Ramos (cell line): ENCODE results near the gene MUTYH.

Source experiments
- in situ Hi-C: fragments of 300-500 bp; cut with MboI; formaldehyde crosslinking; loops from one replicate; pipeline ENCODE4 v1.14.3; 2022; ENCODE audit warnings: low sequenced_read_pairs; ENCODE audit not compliant: unreplicated experiment

Gene MUTYH

DNA sequence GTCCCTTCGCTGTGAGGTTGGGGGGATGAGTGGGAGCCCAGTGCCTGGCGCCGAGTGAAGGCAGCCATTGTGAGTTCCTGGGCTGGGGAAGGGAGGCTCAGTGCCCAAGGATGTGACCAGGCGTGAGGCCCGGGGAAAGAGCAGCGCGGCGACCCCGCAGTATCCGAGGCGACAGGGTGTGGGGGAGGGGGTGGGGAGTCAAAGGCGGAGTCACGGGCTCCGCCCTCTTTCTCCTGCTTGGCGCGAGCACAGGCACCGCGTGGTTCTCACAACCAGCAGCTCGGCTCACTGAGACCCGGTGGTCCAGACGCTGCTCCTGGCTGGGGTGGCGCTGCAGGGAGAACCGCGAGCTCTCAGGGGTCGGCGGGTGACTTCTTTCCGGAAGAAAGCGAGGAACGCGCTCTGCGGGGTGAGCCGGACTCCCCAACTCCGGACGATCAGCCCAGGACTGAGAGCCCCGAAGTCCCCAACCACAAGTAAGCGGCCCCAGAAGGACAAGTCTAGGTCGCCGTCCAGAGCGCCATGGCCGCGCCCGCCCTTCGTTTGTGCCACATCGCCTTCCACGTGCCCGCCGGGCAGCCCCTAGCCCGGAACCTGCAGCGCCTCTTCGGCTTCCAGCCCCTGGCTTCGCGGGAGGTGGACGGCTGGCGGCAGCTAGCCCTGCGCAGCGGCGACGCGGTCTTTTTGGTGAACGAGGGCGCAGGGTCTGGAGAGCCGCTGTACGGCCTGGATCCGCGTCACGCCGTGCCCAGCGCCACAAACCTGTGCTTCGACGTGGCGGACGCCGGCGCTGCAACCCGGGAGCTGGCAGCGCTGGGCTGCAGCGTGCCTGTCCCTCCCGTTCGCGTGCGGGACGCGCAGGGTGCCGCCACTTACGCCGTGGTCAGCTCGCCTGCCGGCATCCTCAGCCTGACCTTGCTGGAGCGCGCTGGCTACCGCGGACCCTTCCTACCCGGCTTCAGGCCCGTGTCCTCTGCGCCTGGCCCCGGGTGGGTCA, 13.3 kb downstream of the MUTYH start, which contains the start of gene HPDL:
Gene HPDL (plus strand): TSS at position 269 of the 997 bp plus-strand sequence. CDS start 254 bp downstream, at position 523.
- in situ Hi-C loops = no loop called here

DNA sequence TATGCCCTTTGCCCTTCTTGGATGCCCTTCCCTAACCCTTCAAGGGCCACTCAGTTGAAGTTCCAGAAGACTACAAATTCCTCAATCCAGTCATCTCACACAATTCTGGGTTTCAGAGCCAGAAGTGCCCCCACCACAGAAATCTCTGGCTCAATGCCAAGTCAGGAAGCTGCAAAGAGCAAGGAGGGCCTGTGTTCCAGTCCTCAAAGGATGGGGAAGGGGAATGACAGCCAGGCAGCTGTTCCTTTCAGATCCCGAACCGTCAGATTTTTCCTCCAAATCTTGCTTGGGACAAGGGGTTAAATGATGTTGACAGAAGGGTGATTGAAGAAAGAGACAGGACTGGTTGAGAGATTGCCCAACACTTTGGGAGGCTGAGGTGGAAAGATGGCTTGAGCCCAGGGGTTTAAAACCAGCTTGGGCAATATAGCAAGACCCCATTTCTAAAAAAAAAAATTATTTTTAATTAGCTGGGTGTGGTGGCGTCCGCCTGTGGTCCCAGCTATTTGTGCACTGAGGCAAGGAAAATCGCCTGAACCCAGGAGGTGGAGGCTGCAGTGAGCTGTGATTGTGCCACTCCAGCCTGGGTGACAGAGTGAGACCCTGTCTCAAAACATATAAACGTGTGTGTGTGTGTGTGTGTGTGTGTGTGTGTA, 14.3 kb downstream of the MUTYH start:
- in situ Hi-C loops = no loop called here

- in situ Hi-C loops = no loop called here
Observed at GRCh38 chr1:45322486-45323040, 17.7 kb downstream of the MUTYH start.

DNA sequence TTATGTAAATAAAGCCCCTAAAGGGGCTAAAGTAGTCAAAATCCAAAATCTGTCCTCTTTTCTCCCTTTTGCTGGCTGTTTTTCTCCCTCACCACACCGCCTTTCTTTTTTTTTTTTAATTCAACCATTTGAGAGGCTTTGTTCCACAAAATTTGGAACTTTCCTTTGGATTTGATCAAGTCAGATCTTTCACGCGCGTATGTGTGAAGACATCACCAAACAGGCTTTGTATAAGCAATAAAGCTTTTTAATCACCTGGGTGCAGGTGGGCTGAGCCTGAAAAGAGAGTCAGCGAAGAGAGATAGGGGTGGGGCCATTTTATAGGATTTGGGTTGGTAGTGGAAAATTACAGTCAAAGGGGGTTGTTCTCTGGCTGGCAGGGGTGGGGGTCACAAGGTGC, 18.8 kb downstream of the MUTYH start:
- in situ Hi-C loops = no loop called here

GRCh38 chr1:45319761-45320160, 20.5 kb downstream of the MUTYH start:
- in situ Hi-C loops = no loop called here

GRCh38 chr1:45317166-45317565, 23.1 kb downstream of the MUTYH start:
- in situ Hi-C loops = no loop called here

DNA sequence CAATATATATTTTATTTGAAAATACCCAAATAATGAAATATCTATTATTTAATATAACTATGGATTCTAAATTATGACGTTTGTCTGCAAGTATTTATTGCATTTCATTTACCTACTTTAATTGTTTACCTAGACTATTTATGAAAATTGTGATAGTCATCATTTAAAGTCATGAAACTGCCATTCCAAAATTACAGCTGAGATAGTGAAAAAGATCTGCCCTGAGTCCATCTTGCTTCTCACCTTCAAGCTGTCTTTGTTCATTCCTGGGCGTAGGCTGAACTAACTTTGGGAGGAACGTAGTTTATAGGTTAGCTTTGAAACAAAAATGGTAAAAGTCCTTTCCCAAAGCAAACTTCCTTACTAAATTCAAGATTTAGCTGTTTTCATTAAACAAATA, 26.0 kb downstream of the MUTYH start:
- in situ Hi-C loops = no loop called here

DNA sequence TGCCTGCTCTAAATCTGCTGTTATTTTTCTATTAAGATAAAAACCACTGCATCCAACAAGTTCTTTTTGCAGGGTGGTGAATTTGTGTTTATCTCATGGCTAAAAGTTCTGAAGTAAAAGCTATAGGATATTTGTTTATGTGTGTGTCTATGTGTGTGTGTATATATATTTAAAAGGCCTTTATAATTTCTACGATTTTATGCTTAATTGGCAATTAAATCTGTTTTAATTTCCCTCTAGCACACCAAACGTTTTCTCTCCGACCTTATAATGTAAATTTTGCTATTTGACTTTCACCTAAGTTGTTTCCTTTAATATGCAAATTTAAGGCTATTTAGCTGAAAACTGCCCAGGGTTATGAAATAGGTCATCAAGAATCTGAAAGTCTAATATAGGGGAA, 33.3 kb downstream of the MUTYH start:
- in situ Hi-C loops = loop anchor here (10.0 kb wide), 1 partner anchor 592 kb away; no protein-coding TSS in a partner anchor

DNA sequence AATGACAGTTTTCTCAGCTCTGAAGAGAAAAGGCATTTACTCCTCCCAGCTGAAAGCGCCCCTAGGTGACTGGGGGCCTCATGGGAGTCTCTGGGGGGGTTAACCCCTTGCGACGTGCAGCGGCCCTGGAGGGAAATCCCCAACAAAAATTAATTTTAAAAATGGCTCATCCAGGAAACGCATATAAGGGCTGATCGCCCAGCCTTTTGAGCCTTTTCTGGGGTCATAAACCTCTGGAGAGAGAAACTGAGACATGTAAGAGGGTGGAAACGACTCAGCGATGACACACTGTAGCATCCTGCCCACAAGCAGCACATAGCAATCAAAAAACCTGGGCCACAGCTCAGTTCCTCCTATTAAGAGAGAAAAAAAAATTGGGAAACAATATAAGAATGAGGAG, 33.9 kb downstream of the MUTYH start:
- in situ Hi-C loops = loop anchor here (10.0 kb wide), 1 partner anchor 592 kb away; no protein-coding TSS in a partner anchor

- in situ Hi-C loops = loop anchor here (10.0 kb wide), 1 partner anchor 590 kb away; no protein-coding TSS in a partner anchor
Observed at GRCh38 chr1:45305231-45305630, 35.0 kb downstream of the MUTYH start.

- in situ Hi-C loops = loop anchor here (5.0 to 10.0 kb wide), 2 partner anchors 292 to 590 kb away; partner anchors contain the start of genes HECTD3 and UROD
Observed at GRCh38 chr1:45304311-45305081, 35.7 kb downstream of the MUTYH start.

- in situ Hi-C loops = loop anchor here (5.0 to 10.0 kb wide), 2 partner anchors 291 to 589 kb away; partner anchors contain the start of genes HECTD3 and UROD
Observed at GRCh38 chr1:45303520-45304310, 36.5 kb downstream of the MUTYH start.

DNA sequence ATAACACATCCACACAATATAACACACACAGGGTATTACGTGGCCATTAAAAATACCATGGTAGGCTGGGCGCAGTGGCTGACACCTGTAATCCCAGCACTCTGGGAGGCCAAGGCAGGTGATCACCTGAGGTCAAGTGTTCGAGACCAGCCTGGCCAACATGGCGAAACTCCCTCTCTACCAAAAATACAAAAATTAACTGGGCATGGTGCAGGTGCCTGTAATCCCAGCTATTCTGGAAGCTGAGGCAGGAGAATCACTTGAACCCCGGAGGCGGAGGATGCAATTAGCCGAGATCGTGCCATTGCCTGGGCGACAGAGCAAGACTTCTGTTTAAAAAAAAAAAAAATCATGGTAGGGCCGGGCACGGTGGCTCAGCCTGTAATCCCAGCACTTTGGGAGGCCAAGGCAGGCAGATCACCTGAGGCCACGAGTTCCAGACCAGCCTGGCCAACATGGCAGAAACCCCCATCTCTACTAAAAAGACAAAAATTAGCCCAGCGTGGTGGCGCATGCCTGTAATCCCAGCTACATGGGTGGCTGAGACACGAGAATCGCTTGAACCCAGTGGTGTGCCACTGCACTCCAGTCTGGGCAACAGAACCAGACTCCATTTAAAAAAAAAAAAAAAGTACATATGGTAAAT, 37.6 kb downstream of the MUTYH start:
- in situ Hi-C loops = loop anchor here (5.0 to 10.0 kb wide), 2 partner anchors 290 to 588 kb away; partner anchors contain the start of genes HECTD3 and UROD

DNA sequence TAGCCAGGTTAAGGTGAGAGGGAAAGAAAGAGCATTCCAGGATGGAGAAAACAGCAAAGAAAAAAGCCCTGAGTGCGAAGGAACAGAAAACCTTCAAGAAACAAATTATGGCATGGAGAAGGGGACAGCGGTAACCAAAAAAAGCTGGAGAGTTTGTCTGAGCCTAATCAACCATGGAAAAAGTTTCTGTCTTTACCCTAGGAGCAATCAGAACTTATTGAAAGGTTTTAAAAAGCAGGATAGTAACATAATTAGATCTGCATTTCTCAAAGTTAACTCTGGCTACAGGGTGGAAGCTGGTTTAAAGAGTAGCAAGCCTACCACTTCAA, 39.6 kb downstream of the MUTYH start:
- in situ Hi-C loops = loop anchor here (5.0 to 10.0 kb wide), 2 partner anchors 288 to 586 kb away; partner anchors contain the start of genes HECTD3 and UROD

- in situ Hi-C loops = loop anchor here (5.0 to 10.0 kb wide), 3 partner anchors 288 to 585 kb away; partner anchors contain the start of genes HECTD3 and UROD
Observed at GRCh38 chr1:45299981-45300668, 40.1 kb downstream of the MUTYH start.

DNA sequence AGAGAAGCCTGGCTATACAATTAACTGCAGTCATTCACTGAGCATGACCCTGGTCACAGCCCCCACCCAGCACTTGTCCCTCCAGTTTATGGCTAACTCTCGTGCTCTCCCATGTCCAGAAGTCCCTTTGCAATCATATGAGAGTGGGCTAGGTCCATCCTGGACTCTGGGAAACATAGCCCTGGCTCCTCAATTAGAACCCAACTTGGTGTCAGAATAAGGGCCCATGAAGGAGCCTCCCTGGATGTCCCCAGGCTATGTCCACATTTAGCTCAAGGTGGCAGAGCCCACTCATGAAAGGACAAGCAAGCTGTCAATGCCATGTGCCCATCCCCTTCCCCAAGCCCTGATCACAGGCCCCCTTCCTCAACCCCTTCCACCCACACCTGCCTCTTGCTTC, 40.9 kb downstream of the MUTYH start:
- in situ Hi-C loops = loop anchor here (10.0 kb wide), 1 partner anchor 464 kb away; no protein-coding TSS in a partner anchor

- in situ Hi-C loops = loop anchor here (10.0 kb wide), 1 partner anchor 463 kb away; no protein-coding TSS in a partner anchor
Observed at GRCh38 chr1:45297666-45298356, 42.4 kb downstream of the MUTYH start.
